ENCODE measurements around the gene CAPN10. TPM values are rescaled to one million over a fixed set of nuclear protein-coding genes. Genes with fewer than 3 reads are reported as not detected.

The CAPN10 gene
- total and polyA plus RNA-seq, 2 donors (not counting 3 experiments of a cell fraction or from before 2014, with no cell fraction given): 25.2 to 39.9 TPM

- H3K27ac ChIP-seq (ENCODE audit: insufficient read depth, low read depth, low read length): peak overlapping the region; percentile 74
These were observed 1.4 kb upstream of the CAPN10 start for GRCh38 chr2:240585101-240585500.

More at GRCh38 chr2:240585101-240585500, 1.4 kb upstream of the CAPN10 start:
- intact Hi-C loops (cut with micrococcal nuclease) (no loop called here), dilution Hi-C loops (cut with MboI; ENCODE audit: extremely low pct_ligation_motif_present, low sequenced_read_pairs) (no loop called here)
- no peaks in the 10 kb centered on the region for H3K9me1 ChIP-seq (replicated peaks; ENCODE audit: control insufficient read depth, extremely low read depth, insufficient read depth, low read length)
- H2AFZ ChIP-seq (ENCODE audit: low read depth, low read length): no peak overlapping the region
- ChIA-PET CTCF (interaction anchor here (2.2 to 5.3 kb wide), 2 partner anchors 16 to 19 kb away, joined by 10 to 47 read pairs; partner anchors contain the start of gene RNPEPL1), POLR2A (interaction anchor here (3.3 kb wide), 1 partner anchor 24 kb away, joined by 13 read pairs; no protein-coding TSS in a partner anchor)
- H3K9ac ChIP-seq (replicated peaks; ENCODE audit: extremely low read depth, insufficient read depth, low read length): peak overlapping the region; percentile 91
- BruUV-seq (replicated peaks): no TSS peak
- H3K27me3 ChIP-seq (ENCODE audit: control insufficient read depth in 2 of 2, insufficient read depth in 2 of 2, low read length in 2 of 2): no peaks in the 10 kb centered on the region
- H3K79me2 ChIP-seq (ENCODE audit: control insufficient read depth, insufficient read depth, low read length): peaks cover 52% of the 10 kb centered on the region
- peak overlapping the region; percentile 80 for H3K4me2 ChIP-seq (ENCODE audit: insufficient read depth, low read length)
- FAIRE-seq: no peak
- peaks cover 17% of the 10 kb centered on the region for H3K4me1 ChIP-seq (ENCODE audit: control insufficient read depth, extremely low read depth, insufficient read depth, low read length)
- TF ChIP-seq POLR2A (IDR thresholded peaks at IDR 0.05; ENCODE audit: low read depth, low read length) (no peak), MYC (IDR thresholded peaks at IDR 0.05; ENCODE audit: low read depth, low read length) (no peak), FOS (IDR thresholded peaks at IDR 0.05; ENCODE audit: borderline replicate concordance, insufficient read depth, low read length) (no peak), POLR2AphosphoS5 (IDR thresholded peaks at IDR 0.05; ENCODE audit: insufficient read depth, low read depth, low read length) (no peak), JUN (IDR thresholded peaks at IDR 0.05; ENCODE audit: borderline replicate concordance, insufficient read depth, insufficient read length, low read depth) (no peak), CTCF (IDR thresholded peaks at IDR 0.05; ENCODE audit: extremely low read depth in 1 of 2, insufficient read depth in 1 of 2, low read depth in 1 of 2, low read length in 2 of 2) (no peak), GATA2 (IDR thresholded peaks at IDR 0.05; ENCODE audit: insufficient read depth, insufficient read length, low read depth, low read length) (no peak), MAX (IDR thresholded peaks at IDR 0.05; ENCODE audit: insufficient read depth, insufficient read length) (no peak), EZH2 (IDR thresholded peaks at IDR 0.05; ENCODE audit: borderline replicate concordance, low read depth, low read length, severe bottlenecking) (no peak)
- H4K20me1 ChIP-seq (replicated peaks; ENCODE audit: control insufficient read depth, extremely low read depth, insufficient read depth, low read length): no peaks in the 10 kb centered on the region
- no peak for DNase-seq (ENCODE audit: low read depth, low spot score)
- H3K36me3 ChIP-seq (ENCODE audit: control insufficient read depth in 2 of 2, extremely low read depth in 1 of 2, insufficient read depth in 2 of 2, low read length in 2 of 2): peaks cover 0 to 4% of the 10 kb centered on the region in 2 experiments
- H3K4me3 ChIP-seq (replicated peaks in 1 of 3; ENCODE audit: insufficient read depth in 1 of 3, low read depth in 1 of 3, low read length in 3 of 3): peak overlapping the region in 2 of 3 experiments; percentile 76 to 84
- H3K9me3 ChIP-seq (replicated peaks; ENCODE audit: control insufficient read depth, insufficient read depth, low read length): no peaks in the 10 kb centered on the region

Data from endothelial cell of umbilical vein (primary cell).